ENCODE measurements around the gene TUBB4B.

Gene TUBB4B

GRCh38 chr9:137213160-137214060, 27.7 kb upstream of the TUBB4B start:
- DNase-seq = no peak

GRCh38 chr9:137214620-137215019, 26.5 kb upstream of the TUBB4B start:
- no peak for DNase-seq

DNA sequence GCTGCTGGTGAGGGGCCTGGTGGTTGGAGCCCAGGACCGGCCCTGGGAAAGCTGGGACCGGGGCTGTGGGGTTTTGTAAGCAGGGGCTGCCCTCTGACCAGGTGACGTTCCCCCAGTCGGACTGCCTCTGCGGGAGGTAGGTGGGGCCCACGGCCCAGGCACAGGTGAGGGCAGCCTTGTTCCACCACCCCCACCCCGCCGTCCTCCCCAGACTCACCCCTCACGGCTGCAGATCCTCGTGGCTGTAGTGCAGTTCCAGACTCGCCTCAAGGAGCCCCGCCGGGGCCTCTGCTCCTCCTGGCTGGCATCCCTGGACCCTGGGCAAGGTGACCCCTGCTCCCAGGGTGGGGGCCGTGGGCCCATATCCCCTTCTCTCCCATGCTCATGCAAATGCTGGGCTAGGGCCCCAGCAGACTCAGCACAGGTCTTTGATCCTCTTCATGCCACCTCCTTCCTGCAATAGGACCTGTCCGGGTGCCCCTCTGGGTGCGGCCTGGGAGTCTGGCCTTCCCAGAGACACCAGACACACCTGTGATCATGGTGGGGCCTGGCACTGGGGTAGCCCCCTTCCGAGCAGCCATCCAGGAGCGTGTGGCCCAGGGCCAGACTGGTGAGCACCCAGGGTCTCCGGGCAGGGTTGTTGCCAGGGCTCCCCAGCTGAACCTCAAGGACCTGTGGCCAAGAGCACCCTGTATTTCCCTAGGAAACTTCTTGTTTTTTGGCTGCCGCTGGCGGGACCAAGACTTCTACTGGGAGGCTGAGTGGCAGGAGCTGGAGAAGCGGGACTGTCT, 25.7 kb upstream of the TUBB4B start:
- DNase-seq = no peak

- DNase-seq = no peak
Measured at GRCh38 chr9:137216188-137216965, 24.7 kb upstream of the TUBB4B start.

- no peak for DNase-seq
Measured at GRCh38 chr9:137217276-137218211, 23.5 kb upstream of the TUBB4B start.

- no peak for DNase-seq
Measured at GRCh38 chr9:137218212-137218753, 22.8 kb upstream of the TUBB4B start.

- DNase-seq = no peak
Measured at GRCh38 chr9:137218754-137219271, 22.3 kb upstream of the TUBB4B start.

- DNase-seq = no peak
Measured at GRCh38 chr9:137219757-137220316, 21.2 kb upstream of the TUBB4B start.

DNA sequence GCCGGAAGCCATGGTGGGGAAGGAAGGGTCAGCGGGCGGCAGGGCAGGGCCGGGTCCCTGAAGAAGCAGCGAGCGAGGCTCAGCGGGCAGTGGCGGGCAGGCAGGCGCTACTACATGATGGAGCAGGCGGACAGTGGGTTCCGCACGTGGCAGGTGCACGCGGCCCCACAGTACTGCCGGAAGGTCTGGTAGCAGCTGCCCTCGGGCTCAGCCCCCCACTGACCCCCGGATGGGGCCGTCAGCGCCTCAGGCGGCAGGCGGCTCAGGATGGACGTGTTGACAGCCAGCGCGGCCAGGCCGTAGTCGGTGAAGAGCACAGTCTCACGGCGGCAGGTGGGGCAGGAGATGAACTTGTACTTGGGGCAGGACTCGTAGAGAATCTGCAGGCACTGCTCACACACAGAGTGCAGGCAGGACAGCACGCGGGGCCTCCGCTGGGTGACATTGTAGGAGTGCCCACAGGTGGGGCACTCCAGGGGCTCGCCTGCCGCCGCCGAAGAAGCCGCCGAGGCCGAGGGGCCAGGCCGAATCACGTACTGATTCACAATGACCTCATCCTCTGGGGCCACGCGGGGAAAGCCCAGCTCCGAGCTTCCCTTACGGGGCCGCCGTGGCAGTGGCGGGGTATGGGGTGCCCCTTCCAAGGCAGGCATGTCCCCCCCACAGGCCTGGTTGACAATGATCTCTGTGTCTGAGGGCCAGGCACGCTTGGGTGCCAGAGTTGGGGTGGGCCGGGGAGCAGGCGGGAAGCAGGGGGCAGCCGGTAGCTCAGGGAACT, 20.6 kb upstream of the TUBB4B start:
- no peak for DNase-seq

- no peak for DNase-seq
Measured at GRCh38 chr9:137221095-137221505, 20.0 kb upstream of the TUBB4B start.

DNA sequence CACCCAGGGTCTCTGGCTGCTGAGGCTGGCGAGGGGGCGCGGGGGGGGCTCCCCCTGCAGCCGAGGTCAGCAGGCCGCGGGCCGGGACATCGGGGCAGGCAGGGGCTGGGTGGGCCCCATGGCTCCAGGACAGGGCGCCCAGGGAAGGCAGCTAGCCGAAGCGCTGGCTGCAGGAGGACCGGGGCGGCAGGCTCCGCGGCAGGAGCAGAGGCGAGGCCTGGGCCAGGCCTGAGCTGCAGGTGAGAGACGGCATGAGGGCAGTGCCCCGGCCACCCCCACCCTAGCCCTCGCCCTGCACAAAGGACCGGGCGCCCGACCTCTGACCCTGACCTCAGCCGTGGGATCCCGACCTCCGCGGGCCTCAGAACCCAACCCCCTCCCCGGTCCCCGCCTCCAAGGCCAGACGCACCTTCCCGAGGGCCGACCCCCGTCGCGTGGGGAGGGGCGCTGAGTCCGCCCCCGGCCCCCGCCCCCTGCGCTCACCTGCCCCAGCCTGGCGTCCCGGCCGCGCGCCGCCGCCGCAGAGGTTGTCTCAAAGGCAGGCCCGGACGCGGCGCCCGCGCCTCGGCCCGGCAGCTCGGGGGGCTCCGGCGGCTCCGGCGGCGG, 19.5 kb upstream of the TUBB4B start:
- no peak for DNase-seq

- peak; percentile 23 for DNase-seq
Measured at GRCh38 chr9:137222190-137223077, 18.7 kb upstream of the TUBB4B start, which contains the start of gene RNF208. Gene RNF208, minus strand, starts transcription at chr9:137222240. Its CDS starts 1,028 bp downstream, at chr9:137221212.

- DNase-seq = peak; percentile 97
Measured at GRCh38 chr9:137223078-137223970, 17.8 kb upstream of the TUBB4B start.

DNA sequence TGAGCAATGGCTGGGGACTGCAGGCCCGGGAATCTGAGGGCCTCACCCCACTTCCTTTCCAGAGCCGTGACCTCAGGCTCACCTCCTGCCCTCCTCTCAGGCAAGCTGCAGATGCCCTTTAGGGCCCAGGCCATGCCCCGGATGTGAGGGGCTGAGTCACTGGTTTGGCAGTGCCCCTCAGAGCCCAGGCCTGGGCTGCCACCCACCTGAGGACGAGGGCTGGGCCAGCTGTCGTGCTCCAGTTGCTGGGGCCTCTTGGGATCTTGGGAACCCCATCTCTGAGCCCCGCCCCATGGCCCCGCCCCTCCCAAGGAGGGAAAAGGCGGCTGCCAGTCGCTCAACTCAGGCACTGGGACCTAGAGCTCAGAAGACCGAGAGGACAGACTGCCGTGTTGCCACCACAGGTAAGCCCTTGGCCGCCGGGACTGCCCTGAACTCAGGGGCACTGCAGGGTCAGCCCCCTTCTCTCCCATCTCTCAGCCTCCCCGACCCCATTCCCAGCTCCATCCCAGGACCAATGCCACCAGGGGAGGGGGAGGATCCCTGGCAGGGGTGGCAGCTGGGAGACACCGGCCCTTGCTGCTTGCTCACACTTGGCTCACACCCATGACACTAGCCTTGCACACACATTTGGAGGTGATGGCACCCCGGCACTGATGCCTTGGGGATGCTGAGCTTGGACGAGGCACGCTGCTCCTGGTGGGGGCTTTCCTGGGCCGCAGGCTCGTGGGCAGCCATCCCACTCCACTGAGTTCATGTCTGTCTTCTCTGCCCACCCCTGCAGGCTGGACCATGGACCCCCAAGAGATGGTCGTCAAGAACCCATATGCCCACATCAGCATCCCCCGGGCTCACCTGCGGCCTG, 16.0 kb upstream of the TUBB4B start, which contains the start of gene CYSRT1:
Gene CYSRT1 (plus strand): TSS at position 345 of the 865 bp plus-strand sequence. CDS start 448 bp downstream, at position 793.
- DNase-seq = no peak

GRCh38 chr9:137225699-137226331, 15.3 kb upstream of the TUBB4B start:
- no peak for DNase-seq
